Spleen (tissue), 11 donors: ENCODE results near the gene DHCR7. TPM values are rescaled to one million over a fixed set of nuclear protein-coding genes. Genes with fewer than 3 reads are reported as not detected.

ENCODE experiments used
- DNase-seq: peaks from one replicate; pipeline ENCODE4 v3.0.0-alpha.2; 2020
- H3K27ac ChIP-seq, 8 donors: fragments of 200-600 bp; sonication (generic) in 7 of 8; 1 replicate in 4 of 8; 2 replicates in 4 of 8; pipeline versions ENCODE4 v1.5.0 to v1.8.0; 2016 to 2021; ENCODE audit warnings: inconsistent platforms in 4 of 8, mild to moderate bottlenecking in 4 of 8, moderate library complexity in 1 of 8
- H3K27me3 ChIP-seq, 7 donors: fragments of 200-600 bp; sonication (generic) in 6 of 7; replicated peaks in 1 of 7; 1 replicate in 4 of 7; 2 replicates in 3 of 7; pipeline versions ENCODE4 v1.5.0 to v1.8.0; 2016 to 2021; ENCODE audit warnings: inconsistent platforms in 3 of 7, mild to moderate bottlenecking in 1 of 7
- H3K36me3 ChIP-seq, 6 donors: fragments of 200-600 bp; sonication (generic) in 5 of 6; 1 replicate in 4 of 6; 2 replicates in 2 of 6; pipeline versions ENCODE4 v1.5.0 to v1.8.0; 2016 to 2021; ENCODE audit warnings: inconsistent platforms in 2 of 6
- H3K4me1 ChIP-seq, 6 donors: fragments of 200-600 bp; sonication (generic) in 5 of 6; 1 replicate in 3 of 6; 2 replicates in 3 of 6; pipeline versions ENCODE4 v1.5.0 to v1.8.0; 2016 to 2021; ENCODE audit warnings: inconsistent platforms in 3 of 6
- H3K4me3 ChIP-seq, 8 donors: fragments of 200-600 bp; sonication (generic) in 7 of 8; 1 replicate in 4 of 8; 2 replicates in 4 of 8; pipeline versions ENCODE4 v1.5.0 to v1.8.0; 2016 to 2021; ENCODE audit warnings: inconsistent platforms in 4 of 8, mild to moderate bottlenecking in 4 of 8, moderate library complexity in 2 of 8
- H3K9me3 ChIP-seq, 8 donors: fragments of 200-600 bp; sonication (generic) in 7 of 8; 1 replicate in 4 of 8; 2 replicates in 4 of 8; pipeline versions ENCODE4 v1.5.0 to v1.8.0; 2016 to 2021; ENCODE audit warnings: inconsistent platforms in 4 of 8
- POLR2A ChIP-seq, 3 donors: fragments of 450-650 bp; IDR thresholded peaks; one replicate each; pipeline ENCODE4 v1.5.1; 2017; ENCODE audit warnings: antibody characterized with exemption in 3 of 3, mild to moderate bottlenecking in 1 of 3
- POLR2AphosphoS5 ChIP-seq, 3 donors: sonication (generic); formaldehyde crosslinking; IDR thresholded peaks; one replicate each; pipeline ENCODE4 v1.5.1; 2017; ENCODE audit warnings: antibody characterized with exemption in 3 of 3
- WGBS, 5 donors: extraction: QIAGEN DNeasy Blood & Tissue Kit in 3 of 5; methylation state at CpG; one replicate each; pipeline versions ENCODE4 v1.1.5 to v1.1.7; 2013 to 2018; 5-methylcytosine and 5-hydroxymethylcytosine counted together
- intact Hi-C: fragments of 100-400 bp; cut with DNase I; formaldehyde crosslinking; loops from one replicate; pipeline ENCODE4 v1.15.0; 2023; ENCODE audit warnings: low total_unique reads
- polyA plus RNA-seq, 3 donors: library from polyadenylated mRNA; stranded (reverse); fragments of 200-250 nt; gene quantifications; one replicate each; pipeline ENCODE4 v1.2.1, GENCODE V29; 2013
- total RNA-seq, 7 donors: library from RNA; depleted of rRNA in 3 of 7; stranded (reverse); fragments of >200 nt in 3 of 7; fragmentation: NEBNext Ultra II Directional in 4 of 7; extraction: Animal tissue kit (Norgen Biotek cat#: 25700) in 4 of 7; gene quantifications; one replicate each; pipeline versions ENCODE4 v1.1.0 to v1.2.1, GENCODE V29; 2016 to 2021
- TF ChIP-seq, protein P1 (sequence below), 11 experiments: fragments of 200-600 bp in 7 of 11; fragments of 450-650 bp in 4 of 11; sonication (generic) in 4 of 11; IDR thresholded peaks in 8 of 11; conservative IDR thresholded peaks in 3 of 11; 1 replicate in 7 of 11; 2 replicates in 4 of 11; pipeline versions ENCODE4 v1.4.0 to v1.8.0; 2016 to 2021; ENCODE audit warnings: antibody characterized with exemption in 11 of 11, inconsistent platforms in 4 of 11, mild to moderate bottlenecking in 1 of 11
- donor health status: healthy with polysubstance abuse.
- donor health status: DM: no; HTN: no; CAD: no; lungs with moderate emphysema.
- donor health status: DM: no; HTN: no; CAD: no.
- donor health status: Bipolar disorder and iron deficiency.
- donor health status: healthy.
- donor health status: DM: no; HTN: no; CAD: no.
- donor health status: DM: yes; HTN: yes; CAD: no.

DHCR7 gene
- total and polyA plus RNA-seq, 10 donors, result 3.6 to 26.4 (median 14.3) TPM

DNA sequence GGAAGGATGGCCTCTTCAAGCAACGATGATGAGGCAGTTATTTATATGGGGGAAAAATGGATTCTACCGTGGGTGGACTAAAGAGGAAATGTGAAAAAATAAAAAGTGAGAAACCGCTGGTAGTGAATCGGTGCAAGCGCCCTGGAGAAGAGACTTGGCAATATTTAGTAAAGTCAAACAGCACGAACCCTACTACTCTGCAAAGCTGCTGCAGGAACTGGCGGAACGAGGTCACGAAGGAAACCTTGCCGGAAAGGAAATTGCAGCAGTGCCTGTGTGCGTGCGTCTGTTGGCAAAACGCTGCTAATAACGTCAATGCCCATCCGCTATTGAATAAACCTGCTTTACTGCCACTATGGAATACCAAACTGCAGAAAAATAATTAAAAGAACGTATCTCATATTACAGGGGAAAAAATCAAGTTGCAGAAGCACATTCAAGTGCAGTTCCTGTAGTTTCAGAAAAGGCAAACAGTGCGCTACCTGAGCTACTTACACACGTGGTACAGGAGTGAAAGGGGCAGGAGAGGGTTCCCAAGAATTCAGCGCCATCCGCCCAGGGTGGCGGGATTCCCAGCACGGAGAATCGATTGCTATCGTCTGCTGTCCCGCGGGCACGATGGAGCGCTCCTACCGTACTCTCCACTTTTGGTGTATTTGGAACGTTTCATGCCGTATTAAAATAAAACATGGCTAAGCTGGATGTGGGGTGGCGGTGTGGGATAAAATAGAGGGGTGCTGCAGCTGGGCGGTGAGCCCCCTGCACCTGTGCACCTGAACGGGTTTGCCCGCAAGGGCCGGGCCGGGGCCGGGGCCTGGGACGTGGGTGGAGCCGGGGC is 4.2 kb upstream of the DHCR7 start:
- TF ChIP-seq POLR2A (IDR thresholded peaks at IDR 0.05) (no peak), POLR2AphosphoS5 (IDR thresholded peaks at IDR 0.05) (peak in 1 of 3 donors; percentile 93)
- TF ChIP-seq, protein P1, sequence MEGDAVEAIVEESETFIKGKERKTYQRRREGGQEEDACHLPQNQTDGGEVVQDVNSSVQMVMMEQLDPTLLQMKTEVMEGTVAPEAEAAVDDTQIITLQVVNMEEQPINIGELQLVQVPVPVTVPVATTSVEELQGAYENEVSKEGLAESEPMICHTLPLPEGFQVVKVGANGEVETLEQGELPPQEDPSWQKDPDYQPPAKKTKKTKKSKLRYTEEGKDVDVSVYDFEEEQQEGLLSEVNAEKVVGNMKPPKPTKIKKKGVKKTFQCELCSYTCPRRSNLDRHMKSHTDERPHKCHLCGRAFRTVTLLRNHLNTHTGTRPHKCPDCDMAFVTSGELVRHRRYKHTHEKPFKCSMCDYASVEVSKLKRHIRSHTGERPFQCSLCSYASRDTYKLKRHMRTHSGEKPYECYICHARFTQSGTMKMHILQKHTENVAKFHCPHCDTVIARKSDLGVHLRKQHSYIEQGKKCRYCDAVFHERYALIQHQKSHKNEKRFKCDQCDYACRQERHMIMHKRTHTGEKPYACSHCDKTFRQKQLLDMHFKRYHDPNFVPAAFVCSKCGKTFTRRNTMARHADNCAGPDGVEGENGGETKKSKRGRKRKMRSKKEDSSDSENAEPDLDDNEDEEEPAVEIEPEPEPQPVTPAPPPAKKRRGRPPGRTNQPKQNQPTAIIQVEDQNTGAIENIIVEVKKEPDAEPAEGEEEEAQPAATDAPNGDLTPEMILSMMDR (IDR thresholded peaks at IDR 0.05 in 8 of 11, conservative IDR thresholded peaks at IDR 0.05 in 3 of 11), result peak in 1 of 11 experiments; percentile 17
- no peaks in the 10 kb centered on the region for H3K9me3 ChIP-seq
- peaks cover 23 to 86% (median 61%) of the 10 kb centered on the region in 6 donors for H3K4me1 ChIP-seq
- H3K27me3 ChIP-seq, result no peaks in the 10 kb centered on the region
- peak overlapping the region; percentile 86 to 97 (median 92) for H3K27ac ChIP-seq
- peaks cover 0 to 29% (median 24%) of the 10 kb centered on the region in 6 donors for H3K36me3 ChIP-seq
- H3K4me3 ChIP-seq, result peak overlapping the region; percentile 88 to 94 (median 92)
- intact Hi-C loops, result no loop called here
- peak; percentile 91 for DNase-seq
- WGBS, 5 donors, result 0 to 1% (median 0%) methylated on average over 36 to 40 of the region's 40 CpGs

DNA sequence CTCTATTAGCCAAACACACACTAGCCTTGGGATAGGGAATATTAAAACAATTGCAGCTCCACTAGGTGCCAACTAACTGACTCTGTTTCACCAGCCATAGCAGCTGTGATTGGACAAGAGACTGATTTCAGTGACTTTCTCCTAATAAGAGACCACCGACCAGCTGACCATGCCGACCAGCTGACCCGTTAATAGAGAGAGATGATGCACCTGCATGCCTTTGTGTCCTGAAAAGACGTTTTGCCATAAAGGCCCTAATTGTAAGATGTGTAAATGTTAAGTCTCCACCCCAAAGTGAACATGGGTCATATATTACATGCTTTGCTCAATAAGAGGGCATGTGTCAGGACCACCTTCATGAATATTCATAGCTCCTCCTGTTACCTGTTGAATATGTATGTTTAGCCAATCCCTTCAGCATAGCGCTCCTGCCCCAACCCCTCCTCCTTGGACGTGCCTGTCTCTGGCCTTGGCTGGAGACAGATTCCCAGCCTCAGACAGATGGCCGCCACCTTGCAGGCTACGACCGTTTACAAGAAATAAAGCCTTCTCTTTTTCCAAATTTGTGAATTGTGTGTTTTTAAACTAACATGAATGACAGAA is 3.5 kb upstream of the DHCR7 start:
- Histone ChIP-seq H3K36me3 (peaks cover 0 to 22% (median 17%) of the 10 kb centered on the region in 6 donors), H3K4me1 (peaks cover 25 to 88% (median 67%) of the 10 kb centered on the region in 6 donors), H3K4me3 (peak overlapping the region in 7 of 8 donors; percentile 88 to 94 (median 92)), H3K9me3 (peaks cover 0 to under 1% (median 0%) of the 10 kb centered on the region in 8 donors), H3K27me3 (no peaks in the 10 kb centered on the region), H3K27ac (peak overlapping the region; percentile 86 to 97 (median 92))
- TF ChIP-seq POLR2AphosphoS5 (IDR thresholded peaks at IDR 0.05) (no peak), POLR2A (IDR thresholded peaks at IDR 0.05) (no peak)
- TF ChIP-seq, protein P1 (IDR thresholded peaks at IDR 0.05 in 8 of 11, conservative IDR thresholded peaks at IDR 0.05 in 3 of 11), result no peak
- intact Hi-C loops, result no loop called here
- 43 to 61% (median 52%) methylated on average over 9 of the region's 9 CpGs for WGBS, 5 donors
- DNase-seq, result no peak

GRCh38 chr11:71450939-71451338 is 2.7 kb upstream of the DHCR7 start:
- H3K27me3 ChIP-seq, result no peaks in the 10 kb centered on the region
- peaks cover 0 to 8% (median 5%) of the 10 kb centered on the region in 8 donors for H3K9me3 ChIP-seq
- intact Hi-C loops, result no loop called here
- no peak overlapping the region for H3K4me3 ChIP-seq
- peaks cover 25 to 86% (median 67%) of the 10 kb centered on the region in 6 donors for H3K4me1 ChIP-seq
- H3K27ac ChIP-seq, result peak overlapping the region in 7 of 8 donors; percentile 14 to 97 (median 92)
- no peak for DNase-seq
- WGBS, 5 donors, result 82 to 93% (median 85%) methylated on average over 3 of the region's 3 CpGs
- H3K36me3 ChIP-seq, result peaks cover 0 to 14% (median 10%) of the 10 kb centered on the region in 6 donors
- TF ChIP-seq, protein P1 (IDR thresholded peaks at IDR 0.05 in 8 of 11, conservative IDR thresholded peaks at IDR 0.05 in 3 of 11), result no peak
- TF ChIP-seq POLR2A (IDR thresholded peaks at IDR 0.05) (no peak), POLR2AphosphoS5 (IDR thresholded peaks at IDR 0.05) (no peak)

GRCh38 chr11:71450507-71450906 is 2.3 kb upstream of the DHCR7 start:
- DNase-seq, result no peak
- Histone ChIP-seq H3K4me3 (no peak overlapping the region), H3K27ac (peak overlapping the region in 6 of 8 donors; percentile 86 to 97 (median 92)), H3K36me3 (peaks cover 0 to 12% (median 6%) of the 10 kb centered on the region in 6 donors), H3K9me3 (peaks cover 0 to 12% (median 7%) of the 10 kb centered on the region in 8 donors), H3K27me3 (no peaks in the 10 kb centered on the region), H3K4me1 (peaks cover 25 to 82% (median 67%) of the 10 kb centered on the region in 6 donors)
- WGBS, 5 donors, result 70 to 74% (median 72%) methylated on average over 2 of the region's 2 CpGs
- TF ChIP-seq POLR2A (IDR thresholded peaks at IDR 0.05) (no peak), POLR2AphosphoS5 (IDR thresholded peaks at IDR 0.05) (no peak)
- TF ChIP-seq, protein P1 (IDR thresholded peaks at IDR 0.05 in 8 of 11, conservative IDR thresholded peaks at IDR 0.05 in 3 of 11), result no peak
- intact Hi-C loops, result no loop called here
